CD14-positive monocyte (primary cell): ENCODE data around the gene SPAG16. TPM values are rescaled to one million over a fixed set of nuclear protein-coding genes. Genes with fewer than 3 reads are reported as not detected.

Experiments
- DNase-seq, 3 donors: peaks; one replicate each; pipeline ENCODE4 v3.0.0-alpha.2; 2011 to 2022
- H2AFZ ChIP-seq: 2 replicates; pipeline ENCODE4 v1.6.0; 2012; ENCODE audit warnings: mild to moderate bottlenecking, low read depth, low read length, inconsistent platforms; ENCODE audit not compliant: insufficient read depth, poor library complexity, severe bottlenecking
- H3K27ac ChIP-seq, 2 donors: 1 replicate in 1 of 2; 2 replicates in 1 of 2; pipeline ENCODE4 v1.5.1; 2012 to 2013; ENCODE audit warnings: low read length in 2 of 2, control low read depth in 1 of 2, inconsistent platforms in 1 of 2, low read depth in 1 of 2, mild to moderate bottlenecking in 1 of 2
- H3K27me3 ChIP-seq, 2 donors: one replicate each; pipeline versions ENCODE4 v1.6.0 to v1.6.1; 2011 to 2013; ENCODE audit warnings: low read length in 2 of 2; ENCODE audit not compliant: control insufficient read depth in 2 of 2, insufficient read depth in 2 of 2
- H3K36me3 ChIP-seq, 2 donors: replicated peaks in 1 of 2; 1 replicate in 1 of 2; 2 replicates in 1 of 2; pipeline versions ENCODE4 v1.5.1 to v1.6.1; 2012 to 2013; ENCODE audit warnings: low read length in 2 of 2, control low read depth in 1 of 2, inconsistent platforms in 1 of 2, mild to moderate bottlenecking in 1 of 2; ENCODE audit not compliant: insufficient read depth in 2 of 2, control insufficient read depth in 1 of 2
- H3K4me1 ChIP-seq, 2 donors: 1 replicate in 1 of 2; 2 replicates in 1 of 2; pipeline versions ENCODE4 v1.5.1 to v1.6.1; 2012 to 2013; ENCODE audit warnings: low read length in 2 of 2, control low read depth in 1 of 2, inconsistent platforms in 1 of 2, mild to moderate bottlenecking in 1 of 2, moderate library complexity in 1 of 2; ENCODE audit not compliant: insufficient read depth in 2 of 2, control insufficient read depth in 1 of 2
- H3K4me2 ChIP-seq: replicated peaks from 2 replicates; pipeline ENCODE3; 2012; ENCODE audit warnings: low read length, moderate library complexity, mild to moderate bottlenecking; ENCODE audit not compliant: poor library complexity, severe bottlenecking; ENCODE audit errors: extremely low read depth
- H3K4me3 ChIP-seq, 3 experiments: fragments of 200-600 bp in 1 of 3; sonication (generic) in 1 of 3; replicated peaks in 1 of 3; 1 replicate in 2 of 3; 2 replicates in 1 of 3; pipeline ENCODE4 v1.5.1; 2011 to 2013; ENCODE audit warnings: low read length in 3 of 3, mild to moderate bottlenecking in 3 of 3, control low read depth in 2 of 3, low read depth in 2 of 3, inconsistent platforms in 1 of 3, moderate library complexity in 1 of 3
- H3K79me2 ChIP-seq: 2 replicates; pipeline ENCODE4 v1.6.0; 2012; ENCODE audit warnings: mild to moderate bottlenecking, control low read depth, inconsistent platforms, low read length, moderate library complexity; ENCODE audit not compliant: insufficient read depth
- H3K9ac ChIP-seq: 2 replicates; pipeline ENCODE4 v1.6.0; 2017; ENCODE audit warnings: low read length, mild to moderate bottlenecking; ENCODE audit not compliant: insufficient read depth, poor library complexity, severe bottlenecking
- H3K9me3 ChIP-seq, 2 donors: replicated peaks in 1 of 2; 1 replicate in 1 of 2; 2 replicates in 1 of 2; pipeline versions ENCODE4 v1.5.1 to v1.6.1; 2012 to 2013; ENCODE audit warnings: low read length in 2 of 2, control low read depth in 1 of 2; ENCODE audit not compliant: control insufficient read depth in 1 of 2, insufficient read depth in 1 of 2
- H4K20me1 ChIP-seq: 2 replicates; pipeline ENCODE4 v1.6.0; 2012; ENCODE audit warnings: mild to moderate bottlenecking, low read length, control low read depth, moderate library complexity; ENCODE audit not compliant: insufficient read depth
- H3K27ac Mint-ChIP-seq, 7 donors: one replicate each; pipeline ENCODE4 v1.8.0; 2020; ENCODE audit warnings: mild to moderate bottlenecking in 7 of 7, mixed read lengths in 7 of 7, moderate library complexity in 6 of 7, inconsistent platforms in 2 of 7
- H3K27me3 Mint-ChIP-seq, 3 donors: one replicate each; pipeline ENCODE4 v1.8.0; 2021 to 2022; ENCODE audit warnings: low read depth in 3 of 3, mild to moderate bottlenecking in 3 of 3, mixed read lengths in 3 of 3, moderate library complexity in 3 of 3, inconsistent platforms in 1 of 3
- H3K36me3 Mint-ChIP-seq, 2 donors: one replicate each; pipeline ENCODE4 v1.8.0; 2020; ENCODE audit warnings: mixed read lengths in 2 of 2, inconsistent platforms in 1 of 2, mild to moderate bottlenecking in 1 of 2
- H3K4me1 Mint-ChIP-seq: one replicate; pipeline ENCODE4 v1.8.0; 2020; ENCODE audit warnings: mild to moderate bottlenecking, mixed read lengths
- H3K4me3 Mint-ChIP-seq, 2 donors: one replicate each; pipeline ENCODE4 v1.8.0; 2020; ENCODE audit warnings: mild to moderate bottlenecking in 2 of 2, mixed read lengths in 2 of 2, moderate library complexity in 1 of 2
- H3K9me3 Mint-ChIP-seq, 7 donors: one replicate each; pipeline ENCODE4 v1.8.0; 2020 to 2022; ENCODE audit warnings: mixed read lengths in 7 of 7, mild to moderate bottlenecking in 6 of 7, moderate library complexity in 6 of 7, inconsistent platforms in 2 of 7
- CTCF ChIP-seq: fragments of 200-600 bp; IDR thresholded peaks from one replicate; pipeline ENCODE4 v1.8.0; 2022; ENCODE audit warnings: antibody characterized with exemption, mild to moderate bottlenecking
- WGBS: methylation state at CpG from one replicate; pipeline ENCODE4 v1.1.5; 2013; ENCODE audit warnings: missing lambda C conversion rate; ENCODE audit not compliant: insufficient coverage; 5-methylcytosine and 5-hydroxymethylcytosine counted together
- intact Hi-C, 2 donors: fragments of 100-400 bp; cut with micrococcal nuclease; formaldehyde crosslinking; loops; one replicate each; pipeline versions ENCODE4 v1.15.0 to v1.15.1; 2023
- polyA plus RNA-seq, 3 donors: library from polyadenylated mRNA; depleted of rRNA in 1 of 3; unstranded in 2 of 3; stranded (reverse) in 1 of 3; fragments of 300-500 nt in 2 of 3; fragments of >200 nt in 1 of 3; fragmentation: Illumina TruSeq in 2 of 3; gene quantifications; 1 replicate in 2 of 3; 2 replicates in 1 of 3; pipeline ENCODE4 v1.2.3, GENCODE V29; 2012 to 2021

The SPAG16 gene
- polyA plus RNA-seq, 3 donors = 0.12 to 0.30 TPM; not detected in 1

DNA sequence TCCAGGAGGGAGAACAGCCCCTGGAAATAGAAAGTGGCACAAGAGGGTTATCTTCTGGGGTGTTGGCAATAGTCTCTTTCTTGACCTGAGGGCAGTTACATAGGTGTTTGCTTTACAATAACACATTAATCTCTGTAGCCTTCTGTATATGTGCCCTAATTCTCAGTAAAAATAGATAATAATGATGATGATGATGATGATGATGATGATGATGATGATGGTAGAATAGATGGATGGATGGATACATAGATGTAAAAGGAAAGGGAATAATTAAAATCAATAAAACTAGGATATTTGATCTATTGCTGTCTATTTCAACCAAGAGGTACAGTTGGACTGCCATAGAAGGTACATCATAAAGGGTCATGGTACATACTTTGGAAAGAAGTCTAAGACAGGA, 948.9 kb downstream of the SPAG16 start:
- no peaks in the 10 kb centered on the region for H3K4me1 Mint-ChIP-seq
- H4K20me1 ChIP-seq = no peaks in the 10 kb centered on the region
- no peak overlapping the region for H2AFZ ChIP-seq
- H3K4me2 ChIP-seq = no peak overlapping the region
- H3K36me3 Mint-ChIP-seq = no peaks in the 10 kb centered on the region
- H3K9ac ChIP-seq = no peak overlapping the region
- no peaks in the 10 kb centered on the region for H3K9me3 ChIP-seq
- no peaks in the 10 kb centered on the region for H3K79me2 ChIP-seq
- H3K36me3 ChIP-seq = no peaks in the 10 kb centered on the region
- TF ChIP-seq CTCF = no peak
- no peaks in the 10 kb centered on the region for H3K27me3 ChIP-seq
- no peak overlapping the region for H3K27ac Mint-ChIP-seq
- DNase-seq = no peak
- no peak overlapping the region for H3K4me3 ChIP-seq
- no peaks in the 10 kb centered on the region for H3K27me3 Mint-ChIP-seq
- no peak overlapping the region for H3K27ac ChIP-seq
- H3K4me1 ChIP-seq = no peaks in the 10 kb centered on the region
- intact Hi-C loops = no loop called here
- H3K4me3 Mint-ChIP-seq = no peak overlapping the region
- peaks cover 0 to 3% (median 2%) of the 10 kb centered on the region in 7 donors for H3K9me3 Mint-ChIP-seq

- intact Hi-C loops = no loop called here
- H3K4me3 ChIP-seq = no peak overlapping the region
- H3K9me3 ChIP-seq = no peaks in the 10 kb centered on the region
- no peak overlapping the region for H3K4me2 ChIP-seq
- no peaks in the 10 kb centered on the region for H4K20me1 ChIP-seq
- no peaks in the 10 kb centered on the region for H3K36me3 ChIP-seq
- H3K4me3 Mint-ChIP-seq = no peak overlapping the region
- H3K9ac ChIP-seq = no peak overlapping the region
- no peak overlapping the region for H3K27ac Mint-ChIP-seq
- no peak for TF ChIP-seq CTCF
- no peaks in the 10 kb centered on the region for H3K36me3 Mint-ChIP-seq
- H3K27me3 Mint-ChIP-seq = no peaks in the 10 kb centered on the region
- no peaks in the 10 kb centered on the region for H3K4me1 ChIP-seq
- no peak overlapping the region for H3K27ac ChIP-seq
- H2AFZ ChIP-seq = no peak overlapping the region
- peaks cover 0 to 5% (median 0%) of the 10 kb centered on the region in 7 donors for H3K9me3 Mint-ChIP-seq
- H3K79me2 ChIP-seq = no peaks in the 10 kb centered on the region
- no peak for DNase-seq
- no CpG with 5 or more reads among the region's 1 CpG for WGBS
- no peaks in the 10 kb centered on the region for H3K27me3 ChIP-seq
- no peaks in the 10 kb centered on the region for H3K4me1 Mint-ChIP-seq
Observed at GRCh38 chr2:214242797-214243196, 958.5 kb downstream of the SPAG16 start.
